Thyroid gland (tissue), 4 donors: Measurements from ENCODE around the gene BTNL9.

Source experiments
- POLR2A ChIP-seq, 2 donors: fragments of 450-650 bp; IDR thresholded peaks; one replicate each; pipeline ENCODE4 v1.6.1; 2017; ENCODE audit warnings: antibody characterized with exemption in 2 of 2, mild to moderate bottlenecking in 2 of 2, moderate library complexity in 1 of 2
- TF ChIP-seq, protein P1 (sequence below), 6 experiments: fragments of 200-600 bp in 3 of 6; fragments of 450-650 bp in 3 of 6; sonication (generic) in 3 of 6; IDR thresholded peaks; one replicate each; pipeline ENCODE4 v1.5.1; 2016 to 2019; ENCODE audit warnings: antibody characterized with exemption in 6 of 6, mild to moderate bottlenecking in 2 of 6, inconsistent platforms in 1 of 6, moderate library complexity in 1 of 6

GRCh38 chr5:181001947-181002346, 38.1 kb upstream of the BTNL9 start:
- TF ChIP-seq, protein P1, sequence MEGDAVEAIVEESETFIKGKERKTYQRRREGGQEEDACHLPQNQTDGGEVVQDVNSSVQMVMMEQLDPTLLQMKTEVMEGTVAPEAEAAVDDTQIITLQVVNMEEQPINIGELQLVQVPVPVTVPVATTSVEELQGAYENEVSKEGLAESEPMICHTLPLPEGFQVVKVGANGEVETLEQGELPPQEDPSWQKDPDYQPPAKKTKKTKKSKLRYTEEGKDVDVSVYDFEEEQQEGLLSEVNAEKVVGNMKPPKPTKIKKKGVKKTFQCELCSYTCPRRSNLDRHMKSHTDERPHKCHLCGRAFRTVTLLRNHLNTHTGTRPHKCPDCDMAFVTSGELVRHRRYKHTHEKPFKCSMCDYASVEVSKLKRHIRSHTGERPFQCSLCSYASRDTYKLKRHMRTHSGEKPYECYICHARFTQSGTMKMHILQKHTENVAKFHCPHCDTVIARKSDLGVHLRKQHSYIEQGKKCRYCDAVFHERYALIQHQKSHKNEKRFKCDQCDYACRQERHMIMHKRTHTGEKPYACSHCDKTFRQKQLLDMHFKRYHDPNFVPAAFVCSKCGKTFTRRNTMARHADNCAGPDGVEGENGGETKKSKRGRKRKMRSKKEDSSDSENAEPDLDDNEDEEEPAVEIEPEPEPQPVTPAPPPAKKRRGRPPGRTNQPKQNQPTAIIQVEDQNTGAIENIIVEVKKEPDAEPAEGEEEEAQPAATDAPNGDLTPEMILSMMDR (IDR thresholded peaks at IDR 0.05) = no peak
- no peak for TF ChIP-seq POLR2A (IDR thresholded peaks at IDR 0.05)
